GM12865 (cell line): ENCODE results near the gene PHYKPL.

Source experiments
- DNase-seq: peaks from one replicate; pipeline ENCODE4 v3.0.0; 2010; ENCODE audit warnings: low read depth
- H3K4me3 ChIP-seq: 2 replicates; pipeline ENCODE4 v1.5.1; 2011; ENCODE audit warnings: mild to moderate bottlenecking, low read depth, low read length, control low read depth
- TF ChIP-seq, protein P1 (sequence below): IDR thresholded peaks from 2 replicates; pipeline ENCODE4 v1.5.1; 2011; ENCODE audit warnings: low read length, control low read depth, low read depth, inconsistent platforms; ENCODE audit not compliant: insufficient read depth; ENCODE audit errors: missing control alignments

The PHYKPL gene

DNA sequence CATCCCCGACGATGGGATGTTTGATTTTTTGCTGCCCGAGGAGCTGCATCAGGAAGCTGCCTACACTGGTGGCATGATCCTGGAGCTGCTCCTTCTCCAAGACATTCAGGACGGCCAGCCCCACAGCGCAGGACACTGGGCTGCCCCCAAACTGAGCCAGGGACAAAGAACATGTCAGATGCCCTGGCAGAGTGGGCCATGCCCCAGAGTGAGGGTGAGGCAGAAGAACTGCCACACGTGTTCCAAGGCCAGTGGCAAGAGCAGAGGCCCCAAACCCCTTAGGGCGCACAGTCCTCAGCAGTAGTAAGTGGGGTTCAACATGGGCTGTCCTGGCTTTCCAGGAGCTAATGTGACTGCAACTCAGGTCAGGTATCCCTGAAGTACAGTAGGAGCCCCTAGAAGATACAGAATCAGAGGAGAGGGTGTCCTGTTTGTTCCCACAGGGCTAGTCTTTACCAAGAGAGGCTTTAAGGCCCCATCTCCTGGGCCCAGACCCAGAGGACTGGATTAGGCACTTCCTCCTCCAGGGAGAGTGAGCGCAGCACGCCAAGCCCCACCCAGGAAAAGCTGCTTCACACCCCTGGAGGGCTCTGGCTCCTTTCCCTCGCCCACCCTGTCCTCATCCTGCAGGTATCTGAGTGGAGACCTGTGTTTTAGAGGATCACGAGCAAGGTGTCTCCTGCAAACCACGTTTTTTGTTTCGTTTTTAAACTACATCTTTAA is 17.2 kb downstream of the PHYKPL start:
- H3K4me3 ChIP-seq: no peak overlapping the region
- DNase-seq: no peak
- TF ChIP-seq, protein P1, sequence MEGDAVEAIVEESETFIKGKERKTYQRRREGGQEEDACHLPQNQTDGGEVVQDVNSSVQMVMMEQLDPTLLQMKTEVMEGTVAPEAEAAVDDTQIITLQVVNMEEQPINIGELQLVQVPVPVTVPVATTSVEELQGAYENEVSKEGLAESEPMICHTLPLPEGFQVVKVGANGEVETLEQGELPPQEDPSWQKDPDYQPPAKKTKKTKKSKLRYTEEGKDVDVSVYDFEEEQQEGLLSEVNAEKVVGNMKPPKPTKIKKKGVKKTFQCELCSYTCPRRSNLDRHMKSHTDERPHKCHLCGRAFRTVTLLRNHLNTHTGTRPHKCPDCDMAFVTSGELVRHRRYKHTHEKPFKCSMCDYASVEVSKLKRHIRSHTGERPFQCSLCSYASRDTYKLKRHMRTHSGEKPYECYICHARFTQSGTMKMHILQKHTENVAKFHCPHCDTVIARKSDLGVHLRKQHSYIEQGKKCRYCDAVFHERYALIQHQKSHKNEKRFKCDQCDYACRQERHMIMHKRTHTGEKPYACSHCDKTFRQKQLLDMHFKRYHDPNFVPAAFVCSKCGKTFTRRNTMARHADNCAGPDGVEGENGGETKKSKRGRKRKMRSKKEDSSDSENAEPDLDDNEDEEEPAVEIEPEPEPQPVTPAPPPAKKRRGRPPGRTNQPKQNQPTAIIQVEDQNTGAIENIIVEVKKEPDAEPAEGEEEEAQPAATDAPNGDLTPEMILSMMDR: no peak

DNA sequence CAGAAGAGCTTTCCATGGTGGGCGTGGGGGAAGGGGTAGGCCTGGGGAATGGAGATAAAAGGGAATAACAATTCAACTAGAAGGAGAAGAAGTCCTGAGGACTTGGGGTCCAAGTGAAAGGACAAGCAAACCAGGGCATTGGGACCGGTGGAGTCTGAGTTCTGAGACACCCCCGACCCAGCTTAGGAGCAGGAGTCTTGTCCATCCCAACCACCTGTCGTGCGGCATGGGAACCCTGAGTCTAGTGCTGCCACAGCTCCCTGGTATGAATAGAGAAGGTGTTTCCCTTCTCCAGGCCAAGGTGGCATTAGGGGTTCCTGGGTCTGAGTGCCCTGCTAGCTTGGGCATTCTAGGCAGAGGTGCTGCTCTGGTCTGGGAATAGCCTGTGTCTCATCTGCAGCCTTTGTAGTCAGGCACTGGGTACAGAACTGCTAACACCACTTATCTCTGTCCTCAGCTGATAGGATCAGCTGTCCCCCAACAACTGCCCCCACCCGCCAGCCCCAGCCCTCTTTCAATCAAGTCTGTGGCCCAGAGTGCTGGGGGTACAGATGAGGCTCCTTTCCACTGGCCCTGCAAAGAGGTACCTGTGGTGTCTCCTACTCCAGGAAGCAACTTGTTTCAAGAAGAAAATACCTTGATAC is 18.3 kb downstream of the PHYKPL start:
- DNase-seq: no peak
- no peak overlapping the region for H3K4me3 ChIP-seq
- TF ChIP-seq, protein P1: no peak

DNA sequence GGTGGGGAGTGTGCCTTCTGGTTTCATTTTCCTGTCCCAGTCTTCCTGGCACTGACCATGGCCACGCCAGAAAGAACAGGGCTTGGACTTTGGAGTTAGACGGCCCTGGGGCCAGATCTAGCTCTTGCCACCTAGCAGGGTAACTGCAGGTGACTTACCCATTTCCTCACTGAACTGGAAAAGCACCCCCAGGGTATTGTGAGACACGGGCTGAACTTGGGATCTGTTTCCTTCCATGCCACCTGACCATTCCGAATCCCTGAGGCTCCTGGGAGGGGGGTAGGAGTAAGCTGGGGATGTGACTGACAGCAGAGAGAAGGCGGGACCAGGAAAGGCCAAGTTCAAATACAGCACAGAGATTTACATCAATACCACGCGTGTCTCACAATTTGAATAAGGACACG is 18.9 kb downstream of the PHYKPL start:
- TF ChIP-seq, protein P1: no peak
- no peak overlapping the region for H3K4me3 ChIP-seq
- no peak for DNase-seq

DNA sequence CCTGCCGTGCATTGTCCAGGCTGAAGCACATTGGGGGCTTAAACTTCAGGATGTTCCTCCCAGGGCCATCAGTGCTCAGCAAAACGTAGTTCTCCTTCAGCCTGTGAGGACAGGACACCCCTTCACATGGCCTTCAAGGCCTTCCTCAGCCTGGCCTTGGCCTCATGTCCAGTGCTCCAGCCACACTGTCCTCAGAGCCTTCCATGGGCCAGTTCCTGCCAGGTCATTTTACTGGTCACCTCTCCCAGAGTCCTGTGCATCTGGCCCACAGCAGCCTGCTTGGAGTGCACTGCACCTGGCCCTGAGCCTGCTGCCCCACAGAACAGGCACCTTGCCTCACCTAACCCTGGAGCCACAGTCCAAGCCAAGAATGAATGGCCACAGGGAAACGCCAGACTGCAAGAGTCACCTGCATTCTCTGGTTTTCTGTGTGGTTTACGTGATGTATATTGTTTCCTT is 19.6 kb downstream of the PHYKPL start:
- no peak overlapping the region for H3K4me3 ChIP-seq
- no peak for DNase-seq
- TF ChIP-seq, protein P1: no peak

DNA sequence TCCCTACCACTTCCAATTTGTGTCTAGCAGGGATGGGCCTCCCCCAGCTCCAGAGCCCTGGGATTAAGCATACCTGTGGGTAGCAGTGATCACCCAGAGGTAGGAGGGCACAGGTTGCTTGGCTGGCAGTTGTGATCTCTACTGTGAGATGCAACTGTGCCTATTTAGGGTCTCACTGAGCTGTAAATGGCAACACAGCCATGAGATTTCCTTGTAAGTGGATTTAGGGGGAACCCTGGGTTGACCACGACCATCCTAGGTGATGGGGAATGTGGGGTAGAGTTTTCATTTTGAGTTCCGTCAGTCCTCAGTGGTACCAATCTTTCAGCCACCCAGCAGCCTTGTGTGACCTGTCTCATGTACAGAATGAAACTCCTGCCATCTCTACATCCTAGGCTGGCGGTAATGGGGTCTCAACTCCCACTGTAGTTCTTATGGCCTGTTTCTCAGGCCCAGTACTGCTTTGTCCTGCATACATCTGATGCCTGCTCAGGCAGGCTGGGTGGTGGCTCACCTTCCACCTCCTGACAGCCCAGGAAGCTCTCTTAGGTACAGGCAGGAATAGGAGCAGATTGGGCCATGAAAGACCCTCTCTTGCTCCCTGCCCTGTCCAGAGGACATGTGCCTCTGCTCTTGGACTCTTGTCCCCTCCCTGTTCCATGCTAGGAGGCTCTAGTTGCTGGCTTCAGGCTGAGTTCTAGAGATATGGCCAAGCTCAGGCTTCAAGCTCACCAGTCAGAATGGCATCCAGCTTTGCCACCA is 20.2 kb downstream of the PHYKPL start:
- TF ChIP-seq, protein P1: no peak
- no peak overlapping the region for H3K4me3 ChIP-seq
- no peak for DNase-seq

DNA sequence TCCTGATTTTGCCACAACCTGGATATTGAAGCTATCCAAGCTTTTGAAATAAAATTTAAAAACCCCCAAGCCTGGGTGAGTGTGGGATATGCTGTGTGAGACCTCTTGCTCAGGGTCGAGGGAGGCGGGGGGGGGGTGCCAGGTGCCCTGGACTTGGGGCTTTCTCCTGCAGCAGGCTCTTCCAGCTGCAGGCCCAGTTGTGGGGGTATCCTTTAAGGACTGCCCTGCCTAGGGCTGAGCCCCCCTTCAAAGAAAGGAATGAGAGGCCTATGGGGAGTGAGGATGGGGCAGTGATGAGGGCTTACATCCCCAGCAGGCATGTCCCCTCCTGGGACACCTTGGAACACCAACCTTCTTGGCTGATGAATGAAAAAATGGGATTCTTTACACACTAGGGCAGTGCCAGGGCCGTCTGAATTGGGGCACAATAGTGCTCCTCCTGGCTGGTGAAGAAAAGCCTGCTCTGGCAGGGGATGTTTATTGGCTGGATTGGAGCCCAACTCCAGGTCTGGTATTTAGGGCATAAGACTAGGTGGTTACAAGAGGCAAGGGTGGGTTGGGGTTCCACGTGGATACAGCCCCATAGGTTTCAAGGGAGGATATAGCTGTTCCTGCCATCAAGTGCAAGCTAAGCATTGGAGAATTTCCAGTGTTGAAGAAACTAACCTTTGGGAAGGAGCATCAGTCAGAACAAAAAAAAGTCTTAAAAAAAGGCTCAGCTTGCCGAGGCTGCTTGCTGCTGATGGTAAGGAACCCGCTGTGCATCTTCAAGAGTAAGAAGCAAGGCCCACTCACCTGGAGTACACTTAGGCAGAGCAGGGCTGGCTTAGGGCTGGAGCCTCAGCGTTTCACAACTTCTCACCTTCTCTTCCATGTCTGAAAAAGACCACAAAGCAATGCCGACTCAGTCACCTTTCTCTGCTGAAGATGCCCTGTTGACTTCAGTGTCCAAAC is 21.2 kb downstream of the PHYKPL start:
- DNase-seq: no peak
- TF ChIP-seq, protein P1: no peak

More for the DNA sequence above, 21.2 kb downstream of the PHYKPL start:
- no peak overlapping the region for H3K4me3 ChIP-seq
